B cell (primary cell): ENCODE measurements around the gene CLCNKA. TPM values are rescaled to one million over a fixed set of nuclear protein-coding genes. Genes with fewer than 3 reads are reported as not detected.

Source experiments
- ATAC-seq: fragments of 200-7000 bp; cut with Tn5 transposase; one replicate; pipeline ENCODE4 v1.10.0; 2021; ENCODE audit warnings: low read depth, mild to moderate bottlenecking, moderate number of reproducible peaks, moderate library complexity
- CTCF ChIA-PET: fragments of 350-600 bp; sonication (Branson Sonifier 250); formaldehyde crosslinking; loops from one replicate; lab custom pipeline; 2021; ENCODE audit warnings: antibody characterized with exemption, inconsistent platforms; lab: Charles Lee
- POLR2A ChIA-PET: fragments of 350-600 bp; sonication (Branson Sonifier 250); formaldehyde crosslinking; loops from one replicate; lab custom pipeline; 2021; ENCODE audit warnings: antibody characterized with exemption; lab: Charles Lee
- DNase-seq: peaks from one replicate; pipeline ENCODE4 v3.0.0; 2013
- H2AFZ ChIP-seq: 2 replicates; pipeline ENCODE4 v1.6.1; 2012; ENCODE audit warnings: mild to moderate bottlenecking, low read depth, low read length; ENCODE audit not compliant: insufficient read depth, poor library complexity, severe bottlenecking
- H3K27ac ChIP-seq, 2 donors: 1 replicate in 1 of 2; 2 replicates in 1 of 2; pipeline ENCODE4 v1.5.1; 2012 to 2013; ENCODE audit warnings: low read length in 2 of 2, mild to moderate bottlenecking in 2 of 2, moderate library complexity in 1 of 2
- H3K27me3 ChIP-seq, 4 experiments: fragments of 200-600 bp in 1 of 4; sonication (generic) in 1 of 4; replicated peaks in 1 of 4; 1 replicate in 2 of 4; 2 replicates in 2 of 4; pipeline versions ENCODE4 v1.6.1 to v1.7.0; 2013 to 2016; ENCODE audit warnings: low read length in 3 of 4, mild to moderate bottlenecking in 2 of 4, mixed read lengths in 1 of 4, moderate library complexity in 1 of 4; ENCODE audit not compliant: insufficient read depth in 4 of 4, control insufficient read depth in 3 of 4; ENCODE audit errors: control extremely low read depth in 1 of 4
- H3K36me3 ChIP-seq, 2 experiments: replicated peaks in 1 of 2; 1 replicate in 1 of 2; 2 replicates in 1 of 2; pipeline versions ENCODE4 v1.6.1 to v1.7.1; 2013; ENCODE audit warnings: low read length in 1 of 2; ENCODE audit not compliant: insufficient read depth in 2 of 2, control insufficient read depth in 1 of 2; ENCODE audit errors: control extremely low read depth in 1 of 2, extremely low read depth in 1 of 2
- H3K4me1 ChIP-seq, 2 donors: fragments of 200-600 bp in 1 of 2; sonication (generic) in 1 of 2; 1 replicate in 1 of 2; 2 replicates in 1 of 2; pipeline versions ENCODE4 v1.5.1 to v1.6.1; 2013 to 2017; ENCODE audit warnings: low read length in 2 of 2; ENCODE audit not compliant: control insufficient read depth in 2 of 2, insufficient read depth in 2 of 2
- H3K4me2 ChIP-seq: replicated peaks from 2 replicates; pipeline ENCODE3; 2012; ENCODE audit warnings: mild to moderate bottlenecking, low read depth, low read length; ENCODE audit not compliant: poor library complexity, severe bottlenecking
- H3K4me3 ChIP-seq, 5 experiments: fragments of 200-600 bp in 1 of 5; sonication (generic) in 1 of 5; 1 replicate in 3 of 5; 2 replicates in 2 of 5; pipeline versions ENCODE4 v1.5.1 to v1.7.0; 2011 to 2016; ENCODE audit warnings: low read length in 4 of 5, mild to moderate bottlenecking in 4 of 5, low read depth in 2 of 5, control low read depth in 1 of 5, moderate library complexity in 1 of 5; ENCODE audit not compliant: insufficient read depth in 1 of 5; ENCODE audit errors: control extremely low read depth in 1 of 5, extremely low read depth in 1 of 5
- H3K79me2 ChIP-seq: fragments of 200-600 bp; sonication (generic); one replicate; pipeline ENCODE4 v1.6.0; 2016; ENCODE audit warnings: low read length; ENCODE audit not compliant: control insufficient read depth, insufficient read depth
- H3K9ac ChIP-seq: fragments of 200-600 bp; sonication (generic); 2 replicates; pipeline ENCODE4 v1.6.1; 2017; ENCODE audit warnings: mild to moderate bottlenecking, low read length, moderate library complexity
- H3K9me3 ChIP-seq, 3 donors: one replicate each; pipeline versions ENCODE4 v1.6.1 to v1.7.1; 2013; ENCODE audit warnings: low read length in 2 of 3; ENCODE audit not compliant: control insufficient read depth in 2 of 3, insufficient read depth in 1 of 3; ENCODE audit errors: control extremely low read depth in 1 of 3
- H4K20me1 ChIP-seq: 2 replicates; pipeline ENCODE4 v1.6.0; 2012; ENCODE audit warnings: mild to moderate bottlenecking, low read length; ENCODE audit not compliant: insufficient read depth, control insufficient read depth, poor library complexity, severe bottlenecking
- H3K27ac Mint-ChIP-seq: one replicate; pipeline ENCODE4 v1.8.0; 2021; ENCODE audit warnings: mixed read lengths
- H3K27me3 Mint-ChIP-seq: one replicate; pipeline ENCODE4 v1.8.0; 2021; ENCODE audit warnings: mixed read lengths
- H3K4me1 Mint-ChIP-seq: one replicate; pipeline ENCODE4 v1.8.0; 2021; ENCODE audit warnings: mixed read lengths
- H3K4me3 Mint-ChIP-seq: one replicate; pipeline ENCODE4 v1.8.0; 2021; ENCODE audit warnings: mixed read lengths
- H3K9me3 Mint-ChIP-seq: one replicate; pipeline ENCODE4 v1.8.0; 2022; ENCODE audit warnings: mixed read lengths; ENCODE audit not compliant: insufficient read depth
- CTCF ChIP-seq: fragments of 200-600 bp; IDR thresholded peaks from one replicate; pipeline ENCODE4 v1.8.0; 2022; ENCODE audit warnings: antibody characterized with exemption, mild to moderate bottlenecking
- EZH2 ChIP-seq: IDR thresholded peaks from 2 replicates; pipeline ENCODE4 v1.6.1; 2012; ENCODE audit warnings: borderline replicate concordance, low read depth, mild to moderate bottlenecking, moderate library complexity, low read length; ENCODE audit not compliant: insufficient read depth, poor library complexity, severe bottlenecking
- WGBS: methylation state at CpG from one replicate; pipeline ENCODE4 v1.1.5; 2013; ENCODE audit warnings: missing lambda C conversion rate; ENCODE audit not compliant: insufficient coverage; 5-methylcytosine and 5-hydroxymethylcytosine counted together
- intact Hi-C: fragments of 100-400 bp; cut with micrococcal nuclease; formaldehyde crosslinking; loops from one replicate; pipeline ENCODE4 v1.10.0; 2022
- polyA plus RNA-seq: library from polyadenylated mRNA; depleted of rRNA; stranded (reverse); fragments of >200 nt; gene quantifications from 2 replicates; pipeline ENCODE4 v1.2.3, GENCODE V29; 2012
- total RNA-seq, 2 donors: library from RNA; stranded (reverse); fragments of 120-200 nt in 1 of 2; gene quantifications; 1 replicate in 1 of 2; 2 replicates in 1 of 2; pipeline versions ENCODE4 v1.2.3 to v1.2.4, GENCODE V29; 2013 to 2022

CLCNKA gene
- total and polyA plus RNA-seq, 2 donors (not counting 1 experiment from before 2014, with no cell fraction given): 0.03 TPM; not detected in 1

GRCh38 chr1:16043521-16043920 is 21.7 kb downstream of the CLCNKA start, which contains the start of gene CLCNKB:
Gene CLCNKB, plus strand, starts transcription at chr1:16043782. Its CDS starts 711 bp downstream, at chr1:16044493.
- Histone ChIP-seq H4K20me1 (no peaks in the 10 kb centered on the region), H3K4me3 (no peak within 1 kb of the TSS), H3K4me1 (peaks cover under 1 to 2% of the 10 kb centered on the region in 2 donors), H3K79me2 (no peaks in the 10 kb centered on the region), H3K9me3 (no peaks in the 10 kb centered on the region), H3K4me2 (no peak within 1 kb of the TSS), H3K27me3 (peaks cover 0 to 2% (median 0%) of the 10 kb centered on the region in 4 experiments), H3K9ac (no peak within 1 kb of the TSS), H3K36me3 (no peaks in the 10 kb centered on the region), H3K27ac (no peak within 1 kb of the TSS), H2AFZ (no peak within 1 kb of the TSS)
- Mint-ChIP-seq H3K27ac (no peak within 1 kb of the TSS), H3K27me3 (peaks cover 4% of the 10 kb centered on the region), H3K4me1 (peaks cover 3% of the 10 kb centered on the region), H3K9me3 (no peaks in the 10 kb centered on the region), H3K4me3 (no peak within 1 kb of the TSS)
- intact Hi-C loops: loop anchor here (2.0 kb wide), 1 partner anchor 23 kb away; no protein-coding TSS in a partner anchor
- POLR2A ChIA-PET: no interaction called here
- CTCF ChIA-PET: interaction anchor here (1.0 kb wide), 1 partner anchor 12 kb away, joined by 4 read pairs; no protein-coding TSS in a partner anchor
- WGBS: 77% methylated on average over 3 of the region's 7 CpGs
- ATAC-seq: no peak
- TF ChIP-seq EZH2 (no peak), CTCF (no peak)
- DNase-seq: no peak

GRCh38 chr1:16043950-16044349 is 22.1 kb downstream of the CLCNKA start:
- H4K20me1 ChIP-seq: no peaks in the 10 kb centered on the region
- ATAC-seq (no peak), DNase-seq (no peak)
- H3K4me3 ChIP-seq: no peak overlapping the region
- no peaks in the 10 kb centered on the region for H3K9me3 ChIP-seq
- POLR2A ChIA-PET: no interaction called here
- H3K27me3 ChIP-seq: peaks cover 0 to 7% (median 0%) of the 10 kb centered on the region in 4 experiments
- H3K79me2 ChIP-seq: no peaks in the 10 kb centered on the region
- intact Hi-C loops: loop anchor here (2.0 kb wide), 1 partner anchor 23 kb away; no protein-coding TSS in a partner anchor
- H3K36me3 ChIP-seq: no peaks in the 10 kb centered on the region
- no peak overlapping the region for H3K4me3 Mint-ChIP-seq
- H3K27ac Mint-ChIP-seq: no peak overlapping the region
- H3K4me1 Mint-ChIP-seq: peaks cover 5% of the 10 kb centered on the region
- peaks cover 4 to 7% of the 10 kb centered on the region in 2 donors for H3K4me1 ChIP-seq
- no peaks in the 10 kb centered on the region for H3K9me3 Mint-ChIP-seq
- no peak overlapping the region for H2AFZ ChIP-seq
- TF ChIP-seq EZH2 (no peak), CTCF (no peak)
- peaks cover 4% of the 10 kb centered on the region for H3K27me3 Mint-ChIP-seq
- 94% methylated on average over 5 of the region's 5 CpGs for WGBS
- no peak overlapping the region for H3K27ac ChIP-seq
- CTCF ChIA-PET: interaction anchor here (1.0 kb wide), 1 partner anchor 12 kb away, joined by 4 read pairs; no protein-coding TSS in a partner anchor
- H3K9ac ChIP-seq: no peak overlapping the region
- no peak overlapping the region for H3K4me2 ChIP-seq
